Measurements from ENCODE around the gene AQR.

- no peak for TF ChIP-seq RAD21 (IDR thresholded peaks at IDR 0.05; ENCODE audit: low read length)
- TF ChIP-seq CTCF (conservative IDR thresholded peaks at IDR 0.05; ENCODE audit: low read depth, low read length): no peak
- no peak for TF ChIP-seq POLR2A (IDR thresholded peaks at IDR 0.05; ENCODE audit: low read depth, low read length)
- no peak for TF ChIP-seq USF2 (IDR thresholded peaks at IDR 0.05; ENCODE audit: low read depth, low read length)
- no peak for TF ChIP-seq FOS (IDR thresholded peaks at IDR 0.05; ENCODE audit: low read depth, low read length)
These were observed 30.4 kb upstream of the AQR start for GRCh38 chr15:34999906-35000305.

Data from IMR-90 (cell line).